ENCODE measurements around the gene CAMTA1.

DNA sequence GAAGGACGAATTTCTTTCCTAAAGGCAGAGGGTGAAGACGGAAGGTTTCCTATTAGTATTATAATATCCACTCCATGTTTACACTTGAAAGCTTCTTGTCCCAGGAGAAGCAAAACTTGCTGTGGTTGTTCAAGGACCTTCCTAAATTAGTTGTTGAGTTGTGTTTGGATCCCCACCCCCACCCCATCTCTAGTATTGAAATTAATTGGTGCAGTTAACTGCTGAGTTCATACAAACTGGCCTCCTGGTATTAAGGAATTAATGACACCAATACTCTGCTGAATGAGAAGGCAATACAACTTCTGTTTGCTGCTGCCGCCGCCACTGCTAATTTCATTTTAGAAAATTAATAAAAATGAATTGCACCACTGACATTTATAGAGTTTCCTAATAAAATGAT lies 308.8 kb downstream of the CAMTA1 start:
- TF ChIP-seq, protein P1, sequence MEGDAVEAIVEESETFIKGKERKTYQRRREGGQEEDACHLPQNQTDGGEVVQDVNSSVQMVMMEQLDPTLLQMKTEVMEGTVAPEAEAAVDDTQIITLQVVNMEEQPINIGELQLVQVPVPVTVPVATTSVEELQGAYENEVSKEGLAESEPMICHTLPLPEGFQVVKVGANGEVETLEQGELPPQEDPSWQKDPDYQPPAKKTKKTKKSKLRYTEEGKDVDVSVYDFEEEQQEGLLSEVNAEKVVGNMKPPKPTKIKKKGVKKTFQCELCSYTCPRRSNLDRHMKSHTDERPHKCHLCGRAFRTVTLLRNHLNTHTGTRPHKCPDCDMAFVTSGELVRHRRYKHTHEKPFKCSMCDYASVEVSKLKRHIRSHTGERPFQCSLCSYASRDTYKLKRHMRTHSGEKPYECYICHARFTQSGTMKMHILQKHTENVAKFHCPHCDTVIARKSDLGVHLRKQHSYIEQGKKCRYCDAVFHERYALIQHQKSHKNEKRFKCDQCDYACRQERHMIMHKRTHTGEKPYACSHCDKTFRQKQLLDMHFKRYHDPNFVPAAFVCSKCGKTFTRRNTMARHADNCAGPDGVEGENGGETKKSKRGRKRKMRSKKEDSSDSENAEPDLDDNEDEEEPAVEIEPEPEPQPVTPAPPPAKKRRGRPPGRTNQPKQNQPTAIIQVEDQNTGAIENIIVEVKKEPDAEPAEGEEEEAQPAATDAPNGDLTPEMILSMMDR (IDR thresholded peaks at IDR 0.05) = no peak
- no peak for TF ChIP-seq POLR2AphosphoS5 (IDR thresholded peaks at IDR 0.05)
